HepG2 (cell line): Measurements from ENCODE around the gene EEF1A1. TPM values are rescaled to one million over a fixed set of nuclear protein-coding genes. Genes with fewer than 3 reads are reported as not detected.
A peak's percentile ranks its signal among the peaks of the same experiment; 100 is the strongest.

Source experiments
- ARNT2 ChIP-seq: sonication (generic); formaldehyde crosslinking; IDR thresholded peaks from 2 replicates; pipeline ENCODE4 v1.8.0; 2022; ENCODE audit warnings: mild to moderate bottlenecking, low read depth, missing genetic modification reagents, moderate library complexity
- CENPT ChIP-seq: sonication (generic); formaldehyde crosslinking; IDR thresholded peaks from 2 replicates; pipeline ENCODE4 v1.8.0; 2022; ENCODE audit warnings: low read depth, mild to moderate bottlenecking, moderate library complexity, missing genetic modification reagents
- EP300 ChIP-seq, 3 experiments: sonication (generic) in 1 of 3; formaldehyde crosslinking in 1 of 3; IDR thresholded peaks; 2 replicates each; pipeline versions ENCODE4 v1.5.1 to v1.6.1; 2011 to 2020; ENCODE audit warnings: low read depth in 2 of 3, low read length in 2 of 3, borderline replicate concordance in 1 of 3, improper control_type of control experiment in 1 of 3, mild to moderate bottlenecking in 1 of 3, missing genetic modification reagents in 1 of 3, moderate library complexity in 1 of 3
- GATAD2A ChIP-seq: IDR thresholded peaks from 2 replicates; pipeline ENCODE4 v1.6.1; 2016
- ISL2 ChIP-seq: sonication (generic); formaldehyde crosslinking; IDR thresholded peaks from 2 replicates; pipeline ENCODE4 v1.5.0; 2020; ENCODE audit warnings: missing genetic modification reagents
- KLF13 ChIP-seq: sonication (generic); formaldehyde crosslinking; IDR thresholded peaks from 2 replicates; pipeline ENCODE4 v1.4.0; 2020; ENCODE audit warnings: mild to moderate bottlenecking, missing genetic modification reagents
- MTA1 ChIP-seq: sonication (generic); formaldehyde crosslinking; IDR thresholded peaks from 2 replicates; pipeline ENCODE4 v1.4.0; 2020; ENCODE audit warnings: missing genetic modification reagents, mild to moderate bottlenecking, borderline replicate concordance
- ONECUT2 ChIP-seq: sonication (generic); formaldehyde crosslinking; IDR thresholded peaks from 2 replicates; pipeline ENCODE4 v1.4.0; 2020; ENCODE audit warnings: missing genetic modification reagents
- RXRA ChIP-seq: sonication (generic); formaldehyde crosslinking; IDR thresholded peaks from 2 replicates; pipeline ENCODE4 v1.5.1; 2020; ENCODE audit warnings: missing genetic modification reagents
- SMARCC2 ChIP-seq: fragments of 450-650 bp; IDR thresholded peaks from 2 replicates; pipeline ENCODE4 v1.6.1; 2017; ENCODE audit warnings: antibody characterized with exemption, mild to moderate bottlenecking
- SOX13 ChIP-seq, 3 experiments: fragments of 450-650 bp in 1 of 3; sonication (generic) in 1 of 3; formaldehyde crosslinking in 1 of 3; IDR thresholded peaks in 2 of 3; conservative IDR thresholded peaks in 1 of 3; 2 replicates each; pipeline versions ENCODE4 v1.5.0 to v1.6.1; 2016 to 2020; ENCODE audit warnings: antibody characterized with exemption in 1 of 3, mild to moderate bottlenecking in 1 of 3, missing compliant biosample characterization in 1 of 3, missing genetic modification reagents in 1 of 3, moderate library complexity in 1 of 3
- SOX5 ChIP-seq: IDR thresholded peaks from 2 replicates; pipeline ENCODE4 v1.6.1; 2016; ENCODE audit warnings: borderline replicate concordance
- SPEN ChIP-seq: sonication (generic); formaldehyde crosslinking; IDR thresholded peaks from 2 replicates; pipeline ENCODE4 v1.5.1; 2020; ENCODE audit warnings: low read depth, mild to moderate bottlenecking, missing genetic modification reagents
- SSRP1 ChIP-seq: IDR thresholded peaks from 2 replicates; pipeline ENCODE4 v1.6.1; 2016; ENCODE audit warnings: control low read depth
- STAG1 ChIP-seq: sonication (generic); formaldehyde crosslinking; IDR thresholded peaks from 2 replicates; pipeline ENCODE4 v1.4.0; 2020; ENCODE audit warnings: missing genetic modification reagents
- THAP11 ChIP-seq: IDR thresholded peaks from 2 replicates; pipeline ENCODE4 v1.6.1; 2016; ENCODE audit warnings: missing biosample characterization, missing genetic modification reagents
- TOE1 ChIP-seq: sonication (generic); formaldehyde crosslinking; IDR thresholded peaks from 2 replicates; pipeline ENCODE4 v1.4.0; 2020; ENCODE audit warnings: mild to moderate bottlenecking, missing genetic modification reagents
- TP53 ChIP-seq: sonication (generic); formaldehyde crosslinking; conservative IDR thresholded peaks from 2 replicates; pipeline ENCODE4 v1.4.0; 2020; ENCODE audit warnings: missing genetic modification reagents
- ZNF567 ChIP-seq: sonication (generic); formaldehyde crosslinking; IDR thresholded peaks from 2 replicates; pipeline ENCODE4 v1.8.1; 2023; ENCODE audit warnings: mild to moderate bottlenecking, missing genetic modification reagents, borderline replicate concordance
- ZNF580 ChIP-seq: IDR thresholded peaks from 2 replicates; pipeline ENCODE4 v1.6.1; 2016; ENCODE audit warnings: low read depth, borderline replicate concordance
- polyA plus RNA-seq, 8 experiments: library from polyadenylated mRNA; depleted of rRNA in 3 of 8; stranded (reverse) in 7 of 8; unstranded in 1 of 8; fragments of >200 nt; fragmentation: Illumina TruSeq in 4 of 8; extraction: Trizol in 4 of 8; gene quantifications; 2 replicates each; pipeline versions ENCODE4 v1.2.1 to v1.2.3, GENCODE V29; 2011 to 2016; ENCODE audit warnings: low read depth in 4 of 8, missing spikeins in 1 of 8, mixed read lengths in 1 of 8; ENCODE audit not compliant: insufficient read depth in 1 of 8
- total RNA-seq, 5 experiments: library from RNA; depleted of rRNA; stranded (reverse); fragments of >200 nt; fragmentation: Illumina TruSeq; extraction: Trizol; gene quantifications; 2 replicates each; pipeline ENCODE4 v1.2.3, GENCODE V29; 2016; ENCODE audit warnings: low read depth in 1 of 5
- TF ChIP-seq, protein P1 (sequence below): sonication (generic); formaldehyde crosslinking; IDR thresholded peaks from 2 replicates; pipeline ENCODE4 v1.5.1; 2020; ENCODE audit warnings: mild to moderate bottlenecking, missing genetic modification reagents
- TF ChIP-seq, protein P2 (sequence below): sonication (generic); formaldehyde crosslinking; IDR thresholded peaks from 2 replicates; pipeline ENCODE4 v1.8.0; 2022; ENCODE audit warnings: missing genetic modification reagents, low read depth, mild to moderate bottlenecking, borderline replicate concordance
- TF ChIP-seq, protein P3 (sequence below): sonication (generic); formaldehyde crosslinking; IDR thresholded peaks from 2 replicates; pipeline ENCODE4 v1.4.0; 2020; ENCODE audit warnings: missing genetic modification reagents

Gene EEF1A1
- total and polyA plus RNA-seq, 2 of the 13 experiments (the other 11 are each of a cell fraction or from before 2014, with no cell fraction given) = 13,726 to 17,172 TPM

DNA sequence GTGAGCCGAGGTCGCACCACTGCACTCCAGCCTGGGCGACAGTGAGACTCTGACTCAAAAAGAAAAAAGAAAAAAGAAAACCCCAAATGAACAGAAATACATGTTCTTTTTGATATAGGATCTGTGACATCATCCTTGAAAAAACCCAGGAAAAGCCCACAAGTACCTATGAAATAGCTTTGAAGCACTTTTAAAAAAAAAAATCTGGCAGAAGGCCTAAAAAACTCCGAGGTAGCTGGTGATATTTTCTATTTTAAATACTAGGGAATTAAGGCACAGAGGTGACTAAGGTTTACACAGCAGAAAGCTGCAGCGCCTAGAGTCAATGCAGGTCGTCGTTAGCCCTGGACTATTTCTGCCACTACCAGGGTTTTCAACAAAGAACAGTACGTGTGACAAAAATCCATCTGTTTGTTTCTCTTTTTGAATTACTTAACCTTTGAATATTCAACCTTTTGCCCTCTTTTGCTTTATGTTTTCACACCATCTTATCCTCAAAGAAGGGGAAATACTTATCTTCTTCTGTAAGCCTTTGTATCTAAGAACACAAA, 39.4 kb upstream of the EEF1A1 start (continued):
- peak in 1 of 2 experiments; percentile 64; a peak in 2 of 4 replicates for TF ChIP-seq EP300 (IDR thresholded peaks at IDR 0.05; ENCODE audit: low read depth in 2 of 2, low read length in 2 of 2)
- peak; percentile 40; the same call in 1 of the 2 replicates for TF ChIP-seq EP300 (CRISPR knock-in tag; IDR thresholded peaks at IDR 0.05; ENCODE audit: borderline replicate concordance)
- no peak for TF ChIP-seq TP53 (CRISPR knock-in tag)
- no peak for TF ChIP-seq ZNF580 (CRISPR knock-in tag)
- no peak for TF ChIP-seq SSRP1 (CRISPR knock-in tag)
- TF ChIP-seq THAP11 (CRISPR knock-in tag) = peak; percentile 12; the same call in 1 of the 2 replicates
- TF ChIP-seq ZNF567 (CRISPR knock-in tag) = no peak
- 0 out of 2 replicates have a peak, but pooled peaks have one; percentile 32 for TF ChIP-seq GATAD2A (CRISPR knock-in tag)
- no peak for TF ChIP-seq ARNT2 (CRISPR knock-in tag)
- TF ChIP-seq ONECUT2 (CRISPR knock-in tag) = no peak
- no peak for TF ChIP-seq MTA1 (CRISPR knock-in tag)
- TF ChIP-seq SPEN (CRISPR knock-in tag) = no peak
- TF ChIP-seq ISL2 (CRISPR knock-in tag) = peak; percentile 58; the same call in 1 of the 2 replicates
- no peak for TF ChIP-seq STAG1 (CRISPR knock-in tag)
- no peak; the same call in 1 of the 2 replicates for TF ChIP-seq RXRA (CRISPR knock-in tag)
- TF ChIP-seq KLF13 (CRISPR knock-in tag) = no peak
- TF ChIP-seq SOX13 (IDR thresholded peaks at IDR 0.05) = no peak
- TF ChIP-seq SOX13 (CRISPR knock-in tag; conservative IDR thresholded peaks at IDR 0.05 in 1 of 2, IDR thresholded peaks at IDR 0.05 in 1 of 2) = peak in 1 of 2 experiments; percentile 87; a peak in 2 of 4 replicates
- TF ChIP-seq SOX5 (CRISPR knock-in tag) = peak; percentile 72; the same call in 1 of the 2 replicates
- TF ChIP-seq, protein P1, sequence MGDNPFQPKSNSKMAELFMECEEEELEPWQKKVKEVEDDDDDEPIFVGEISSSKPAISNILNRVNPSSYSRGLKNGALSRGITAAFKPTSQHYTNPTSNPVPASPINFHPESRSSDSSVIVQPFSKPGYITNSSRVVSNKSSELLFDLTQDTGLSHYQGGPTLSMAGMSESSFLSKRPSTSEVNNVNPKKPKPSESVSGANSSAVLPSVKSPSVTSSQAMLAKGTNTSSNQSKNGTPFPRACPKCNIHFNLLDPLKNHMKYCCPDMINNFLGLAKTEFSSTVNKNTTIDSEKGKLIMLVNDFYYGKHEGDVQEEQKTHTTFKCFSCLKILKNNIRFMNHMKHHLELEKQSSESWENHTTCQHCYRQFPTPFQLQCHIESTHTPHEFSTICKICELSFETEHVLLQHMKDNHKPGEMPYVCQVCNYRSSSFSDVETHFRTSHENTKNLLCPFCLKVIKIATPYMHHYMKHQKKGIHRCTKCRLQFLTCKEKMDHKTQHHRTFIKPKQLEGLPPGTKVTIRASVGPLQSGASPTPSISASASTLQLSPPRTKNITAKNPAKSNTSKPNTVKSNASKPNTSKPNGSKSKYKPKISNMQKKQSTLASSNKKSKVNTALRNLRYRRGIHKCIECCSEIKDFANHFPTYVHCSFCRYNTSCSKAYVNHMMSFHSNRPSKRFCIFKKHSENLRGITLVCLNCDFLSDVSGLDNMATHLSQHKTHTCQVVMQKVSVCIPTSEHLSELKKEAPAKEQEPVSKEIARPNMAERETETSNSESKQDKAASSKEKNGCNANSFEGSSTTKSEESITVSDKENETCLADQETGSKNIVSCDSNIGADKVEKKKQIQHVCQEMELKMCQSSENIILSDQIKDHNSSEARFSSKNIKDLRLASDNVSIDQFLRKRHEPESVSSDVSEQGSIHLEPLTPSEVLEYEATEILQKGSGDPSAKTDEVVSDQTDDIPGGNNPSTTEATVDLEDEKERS = no peak
- no peak for TF ChIP-seq TOE1 (CRISPR knock-in tag)
- no peak for TF ChIP-seq SMARCC2
- TF ChIP-seq, protein P2, sequence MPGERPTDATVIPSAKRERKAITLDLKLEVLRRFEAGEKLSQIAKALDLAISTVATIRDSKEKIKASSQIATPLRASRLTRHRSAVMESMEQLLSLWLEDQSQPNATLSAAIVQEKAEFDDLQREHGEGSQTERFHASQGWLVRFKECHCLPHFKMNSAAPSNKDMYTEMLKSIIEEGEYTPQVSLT (CRISPR knock-in tag) = no peak
- no peak for TF ChIP-seq CENPT
- TF ChIP-seq, protein P3, sequence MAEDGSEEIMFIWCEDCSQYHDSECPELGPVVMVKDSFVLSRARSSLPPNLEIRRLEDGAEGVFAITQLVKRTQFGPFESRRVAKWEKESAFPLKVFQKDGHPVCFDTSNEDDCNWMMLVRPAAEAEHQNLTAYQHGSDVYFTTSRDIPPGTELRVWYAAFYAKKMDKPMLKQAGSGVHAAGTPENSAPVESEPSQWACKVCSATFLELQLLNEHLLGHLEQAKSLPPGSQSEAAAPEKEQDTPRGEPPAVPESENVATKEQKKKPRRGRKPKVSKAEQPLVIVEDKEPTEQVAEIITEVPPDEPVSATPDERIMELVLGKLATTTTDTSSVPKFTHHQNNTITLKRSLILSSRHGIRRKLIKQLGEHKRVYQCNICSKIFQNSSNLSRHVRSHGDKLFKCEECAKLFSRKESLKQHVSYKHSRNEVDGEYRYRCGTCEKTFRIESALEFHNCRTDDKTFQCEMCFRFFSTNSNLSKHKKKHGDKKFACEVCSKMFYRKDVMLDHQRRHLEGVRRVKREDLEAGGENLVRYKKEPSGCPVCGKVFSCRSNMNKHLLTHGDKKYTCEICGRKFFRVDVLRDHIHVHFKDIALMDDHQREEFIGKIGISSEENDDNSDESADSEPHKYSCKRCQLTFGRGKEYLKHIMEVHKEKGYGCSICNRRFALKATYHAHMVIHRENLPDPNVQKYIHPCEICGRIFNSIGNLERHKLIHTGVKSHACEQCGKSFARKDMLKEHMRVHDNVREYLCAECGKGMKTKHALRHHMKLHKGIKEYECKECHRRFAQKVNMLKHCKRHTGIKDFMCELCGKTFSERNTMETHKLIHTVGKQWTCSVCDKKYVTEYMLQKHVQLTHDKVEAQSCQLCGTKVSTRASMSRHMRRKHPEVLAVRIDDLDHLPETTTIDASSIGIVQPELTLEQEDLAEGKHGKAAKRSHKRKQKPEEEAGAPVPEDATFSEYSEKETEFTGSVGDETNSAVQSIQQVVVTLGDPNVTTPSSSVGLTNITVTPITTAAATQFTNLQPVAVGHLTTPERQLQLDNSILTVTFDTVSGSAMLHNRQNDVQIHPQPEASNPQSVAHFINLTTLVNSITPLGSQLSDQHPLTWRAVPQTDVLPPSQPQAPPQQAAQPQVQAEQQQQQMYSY (CRISPR knock-in tag) = no peak
